HG02943 (cell line): ENCODE data around the gene TARDBP.
"Not testable (repeated sequence)": the region's sequence is repeated elsewhere in the genome, so short reads cannot be mapped to it uniquely, and the experiment has no call there.

Source experiments
- ATAC-seq: cut with Tn5 transposase; IDR thresholded peaks from one replicate; pipeline ENCODE4 v1.9.1; 2021; ENCODE audit warnings: mild to moderate bottlenecking, low read depth, moderate library complexity; ENCODE audit not compliant: unreplicated experiment

The TARDBP gene

GRCh38 chr1:11041048-11041447, 28.6 kb downstream of the TARDBP start:
- ATAC-seq = no peak

DNA sequence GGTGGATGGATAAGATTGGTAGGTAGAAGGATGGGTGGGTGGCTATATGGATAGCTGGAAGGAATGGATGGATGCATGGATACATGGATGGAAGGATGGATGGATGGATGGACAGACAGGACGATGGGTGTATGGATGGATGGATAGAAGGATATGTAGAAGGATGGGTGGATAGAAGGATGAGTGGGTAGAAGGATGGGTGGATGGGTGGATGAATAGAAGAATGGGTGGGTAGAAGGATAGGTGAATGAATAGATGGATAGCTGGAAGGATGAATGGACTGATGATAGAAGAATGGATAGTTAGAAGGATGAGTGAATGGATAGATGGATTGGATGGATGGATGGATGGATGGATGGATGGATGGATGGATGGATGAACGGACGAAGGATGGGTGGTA, 29.6 kb downstream of the TARDBP start:
- no peak for ATAC-seq

GRCh38 chr1:11042995-11043874, 30.8 kb downstream of the TARDBP start:
- ATAC-seq = no peak

- ATAC-seq = no peak
Measured at GRCh38 chr1:11044086-11044848, 31.8 kb downstream of the TARDBP start.

DNA sequence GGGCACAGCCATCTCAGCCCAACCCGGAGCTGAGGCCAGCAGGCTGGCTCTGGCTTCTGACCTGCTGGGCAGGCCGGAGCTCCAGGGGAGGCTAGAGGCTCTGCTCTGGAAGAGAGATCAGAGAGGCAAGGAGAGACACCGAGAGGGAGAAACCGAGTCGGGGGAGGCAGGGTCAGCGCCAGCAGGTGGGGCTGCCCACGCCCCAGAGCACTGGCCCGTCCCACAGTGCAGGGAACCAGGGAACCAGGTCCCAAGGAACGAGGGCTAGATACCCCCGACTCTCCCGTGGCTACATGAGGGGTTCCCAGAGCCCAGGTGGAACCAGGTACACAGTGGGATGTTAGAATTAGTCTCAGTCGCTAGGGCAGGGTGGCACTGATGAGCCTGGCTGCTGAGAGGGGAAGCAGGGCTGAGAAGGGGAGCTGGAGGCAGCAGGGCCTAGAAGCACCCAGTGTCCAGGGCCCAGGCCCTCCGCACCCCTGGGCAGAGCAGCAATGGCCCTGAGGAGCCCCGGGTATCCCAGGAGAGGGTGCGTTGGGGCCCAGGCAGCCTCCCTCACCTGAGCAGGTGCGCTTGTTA, 32.5 kb downstream of the TARDBP start:
- ATAC-seq = no peak

DNA sequence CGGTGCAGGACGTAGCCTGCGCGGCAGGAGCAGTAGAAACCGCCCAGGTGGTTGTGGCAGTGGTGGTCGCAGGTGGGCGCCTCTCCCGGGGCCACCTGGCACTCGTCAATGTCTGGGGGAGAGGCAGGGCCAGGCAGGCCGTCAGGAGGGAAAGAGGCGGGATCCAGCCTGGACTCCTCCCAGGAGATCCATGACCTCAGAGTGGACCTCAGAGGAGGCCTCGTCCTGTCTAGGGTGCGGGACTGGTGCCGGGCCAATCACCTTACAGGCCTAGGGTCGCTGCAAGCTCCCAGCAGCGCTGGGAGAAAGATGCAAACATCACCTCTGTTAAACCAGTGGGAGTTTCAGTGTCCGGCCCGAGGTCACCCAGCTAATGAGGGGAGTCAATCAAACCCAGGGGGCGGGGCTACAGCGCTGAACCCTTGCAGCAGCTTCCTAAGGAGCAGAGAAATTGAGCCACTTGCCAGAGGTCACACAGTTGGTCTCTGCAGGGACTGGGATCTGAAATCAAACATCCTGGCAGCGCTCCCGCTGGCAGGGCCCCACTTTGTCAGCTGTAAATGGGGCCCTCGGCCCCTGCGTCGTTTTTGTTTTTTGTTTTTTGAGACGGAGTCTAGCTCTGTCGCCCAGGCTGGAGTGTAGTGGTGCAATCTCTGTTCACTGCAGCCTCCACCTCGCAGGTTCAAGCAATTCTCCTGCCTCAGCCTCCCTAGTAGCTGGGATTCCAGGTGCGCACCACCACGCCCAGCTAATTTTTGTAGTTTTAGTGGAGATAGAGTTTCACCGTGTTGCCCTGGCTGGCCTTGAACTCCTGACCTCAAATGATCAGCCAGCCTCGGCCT, 33.2 kb downstream of the TARDBP start:
- ATAC-seq = no peak

DNA sequence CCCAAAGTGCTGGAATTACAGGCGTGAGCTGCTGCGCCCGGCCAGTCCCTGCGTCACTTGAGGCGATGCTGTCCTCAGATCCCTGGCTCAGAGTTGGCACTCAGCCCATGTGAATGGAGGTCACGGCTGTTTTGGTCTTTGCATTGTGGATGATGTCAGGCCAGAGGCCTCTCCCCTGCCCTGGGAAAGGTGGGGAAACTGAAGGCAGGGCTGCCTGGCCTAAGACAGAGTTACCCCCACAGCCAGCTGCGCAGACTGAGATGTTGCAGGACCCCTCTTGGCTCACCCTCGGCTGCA, 33.8 kb downstream of the TARDBP start:
- no peak for ATAC-seq

- ATAC-seq = no peak
Measured at GRCh38 chr1:11046625-11047365, 34.3 kb downstream of the TARDBP start, which contains the start of gene MASP2. MASP2 (minus strand) TSS chr1:11047239; CDS start chr1:11047207, 32 bp downstream.

- not testable (repeated sequence) for ATAC-seq
Measured at GRCh38 chr1:11051121-11051520, 38.7 kb downstream of the TARDBP start.

DNA sequence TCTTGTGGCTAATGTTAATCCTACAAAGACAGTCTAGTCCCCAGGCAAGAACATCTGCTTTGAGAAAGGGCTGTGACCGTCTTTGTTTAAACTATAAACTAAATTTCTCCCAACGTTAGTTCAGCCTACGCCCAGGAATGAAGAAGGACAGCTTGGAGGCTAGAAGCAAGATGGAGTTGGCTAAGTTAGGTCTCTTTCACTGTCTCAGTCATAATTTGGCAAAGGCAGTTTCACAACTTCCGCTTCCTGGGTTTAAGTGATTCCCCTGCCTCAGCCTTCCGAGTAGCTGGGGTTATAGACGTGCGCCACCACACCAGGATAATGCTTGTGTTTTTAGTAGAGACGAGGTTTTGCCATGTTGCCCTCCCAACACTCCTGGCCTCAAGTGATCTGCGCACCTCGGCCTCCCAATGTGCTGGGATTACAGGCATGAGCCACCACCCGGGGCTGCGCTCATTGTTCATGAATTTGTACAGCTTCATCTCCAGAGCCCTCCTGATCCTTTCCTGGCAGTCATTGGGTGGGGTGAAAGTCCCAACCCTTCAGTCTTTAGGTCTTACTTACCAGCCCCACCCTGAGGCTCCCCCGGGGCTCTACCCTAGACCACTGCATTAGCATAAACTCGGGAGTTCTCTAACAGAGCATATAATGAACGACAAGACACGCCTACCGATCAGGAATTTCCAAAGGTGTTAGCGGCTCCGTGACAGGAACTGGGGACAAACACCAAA, 39.5 kb downstream of the TARDBP start:
- ATAC-seq = no peak

GRCh38 chr1:11052839-11053757, 40.6 kb downstream of the TARDBP start:
- ATAC-seq = no peak

- no peak for ATAC-seq
Measured at GRCh38 chr1:11053758-11054137, 41.3 kb downstream of the TARDBP start.

DNA sequence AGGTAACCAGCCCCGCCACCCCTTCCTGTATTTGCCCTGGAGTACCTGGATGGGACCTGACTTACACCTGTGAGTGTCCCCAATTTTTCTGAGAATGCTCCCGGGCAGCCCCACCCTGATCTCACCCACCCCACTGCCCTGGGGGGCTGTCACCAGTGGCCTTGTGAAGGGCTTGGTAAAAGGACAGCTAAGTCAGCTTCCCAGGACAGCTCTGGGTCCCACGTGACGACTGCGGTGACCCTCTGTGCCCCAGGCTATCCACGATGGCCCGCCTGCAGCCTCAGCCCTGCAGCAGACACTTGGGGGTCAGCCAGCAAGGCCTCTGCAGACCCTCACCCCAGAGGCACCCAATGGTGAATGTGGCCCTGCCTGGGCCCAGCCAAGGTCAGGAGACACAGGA, 41.7 kb downstream of the TARDBP start:
- no peak for ATAC-seq

GRCh38 chr1:11054666-11055065, 42.2 kb downstream of the TARDBP start:
- ATAC-seq = no peak

GRCh38 chr1:11055676-11056075, 43.2 kb downstream of the TARDBP start:
- ATAC-seq = no peak

- ATAC-seq = no peak
Measured at GRCh38 chr1:11056504-11056903, 44.0 kb downstream of the TARDBP start.

- no peak for ATAC-seq
Measured at GRCh38 chr1:11057477-11057876, 45.0 kb downstream of the TARDBP start.

- ATAC-seq = no peak
Measured at GRCh38 chr1:11058026-11058425, 45.6 kb downstream of the TARDBP start.
